Esophagus squamous epithelium (tissue), 5 donors: Measurements from ENCODE around the gene PAIP2. TPM values are rescaled to one million over a fixed set of nuclear protein-coding genes. Genes with fewer than 3 reads are reported as not detected.

Experiments used
- DNase-seq: peaks from one replicate; lab custom pipeline; 2025; lab: John Stamatoyannopoulos, UW
- H3K27ac ChIP-seq, 4 donors: fragments of 200-600 bp; sonication (generic); one replicate each; pipeline ENCODE4 v1.5.1; 2016 to 2019; ENCODE audit warnings: mild to moderate bottlenecking in 1 of 4
- H3K27me3 ChIP-seq, 4 donors: fragments of 200-600 bp; sonication (generic); 1 replicate in 3 of 4; 2 replicates in 1 of 4; pipeline versions ENCODE4 v1.5.1 to v1.6.0; 2017 to 2021; ENCODE audit warnings: antibody characterized with exemption in 1 of 4
- H3K36me3 ChIP-seq, 3 donors: fragments of 200-600 bp; sonication (generic); one replicate each; pipeline ENCODE4 v1.5.1; 2016 to 2019
- H3K4me1 ChIP-seq, 3 donors: fragments of 200-600 bp; sonication (generic); one replicate each; pipeline ENCODE4 v1.5.1; 2017 to 2019
- H3K4me3 ChIP-seq, 4 donors: fragments of 200-600 bp; sonication (generic); 1 replicate in 3 of 4; 2 replicates in 1 of 4; pipeline ENCODE4 v1.5.1; 2016 to 2019; ENCODE audit warnings: mild to moderate bottlenecking in 2 of 4, moderate library complexity in 1 of 4
- H3K9me3 ChIP-seq, 3 donors: fragments of 200-600 bp; sonication (generic); one replicate each; pipeline ENCODE4 v1.5.1; 2016 to 2019
- CTCF ChIP-seq, 6 experiments: fragments of 450-650 bp in 4 of 6; fragments of 200-600 bp in 2 of 6; sonication (generic) in 2 of 6; IDR thresholded peaks; one replicate each; pipeline ENCODE4 v1.5.1; 2016 to 2019; ENCODE audit warnings: antibody characterized with exemption in 6 of 6, mild to moderate bottlenecking in 4 of 6, moderate library complexity in 4 of 6
- POLR2A ChIP-seq, 4 donors: fragments of 450-650 bp; IDR thresholded peaks; one replicate each; pipeline ENCODE4 v1.6.1; 2017; ENCODE audit warnings: antibody characterized with exemption in 4 of 4, mild to moderate bottlenecking in 4 of 4, moderate library complexity in 3 of 4
- WGBS, 2 donors: methylation state at CpG; one replicate each; pipeline ENCODE4 v1.1.5; 2018; 5-methylcytosine and 5-hydroxymethylcytosine counted together
- intact Hi-C: fragments of 100-400 bp; cut with DNase I; formaldehyde crosslinking; loops from one replicate; pipeline ENCODE4 v1.15.0; 2022
- total RNA-seq, 4 donors: library from RNA; depleted of rRNA; stranded (reverse); fragments of >200 nt; gene quantifications; one replicate each; pipeline ENCODE4 v1.1.0, GENCODE V29; 2016
- donor health status: DM: yes; HTN: yes; CAD: no.

The PAIP2 gene
- total RNA-seq, 4 donors from 2014 or later: 33.7 to 69.0 (median 57.6) TPM

- Histone ChIP-seq H3K4me3 (peak overlapping the region; percentile 35 to 73 (median 56)), H3K36me3 (no peaks in the 10 kb centered on the region), H3K27me3 (peaks cover 0 to 38% (median 0%) of the 10 kb centered on the region in 4 donors), H3K27ac (peak overlapping the region; percentile 26 to 80 (median 56)), H3K4me1 (peaks cover 42 to 77% (median 45%) of the 10 kb centered on the region in 3 donors), H3K9me3 (no peaks in the 10 kb centered on the region)
- 26% methylated on average over 8 of the region's 36 CpGs; no CpG with 5 or more reads in 1 of the 2 donors for WGBS, 2 donors
- no peak for DNase-seq
- intact Hi-C loops: loop anchor here (5.0 kb wide), 1 partner anchor 50 kb away; the partner anchor contains the start of gene PAIP2
- TF ChIP-seq POLR2A (IDR thresholded peaks at IDR 0.05) (no peak), CTCF (IDR thresholded peaks at IDR 0.05) (no peak)
Observed at GRCh38 chr5:139392324-139392677, 50.6 kb downstream of the PAIP2 start.

- H3K27me3 ChIP-seq: peaks cover 0 to 38% (median 0%) of the 10 kb centered on the region in 4 donors
- intact Hi-C loops: loop anchor here (5.0 kb wide), 1 partner anchor 51 kb away; the partner anchor contains the start of gene PAIP2
- H3K4me1 ChIP-seq: peaks cover 41 to 75% (median 45%) of the 10 kb centered on the region in 3 donors
- 20 to 40% methylated on average over 3 of the region's 77 CpGs for WGBS, 2 donors
- peak overlapping the region; percentile 35 to 73 (median 56) for H3K4me3 ChIP-seq
- DNase-seq: no peak
- no peaks in the 10 kb centered on the region for H3K36me3 ChIP-seq
- TF ChIP-seq POLR2A (IDR thresholded peaks at IDR 0.05) (no peak), CTCF (IDR thresholded peaks at IDR 0.05) (peak in 5 of 6 experiments; percentile 49 to 83 (median 69))
- H3K9me3 ChIP-seq: no peaks in the 10 kb centered on the region
- peak overlapping the region; percentile 1 to 80 (median 56) for H3K27ac ChIP-seq
Observed at GRCh38 chr5:139392678-139393496, 51.2 kb downstream of the PAIP2 start.

GRCh38 chr5:139393497-139394122 is 52.0 kb downstream of the PAIP2 start:
- Histone ChIP-seq H3K36me3 (no peaks in the 10 kb centered on the region), H3K4me3 (peak overlapping the region; percentile 35 to 73 (median 56)), H3K4me1 (peaks cover 33 to 71% (median 45%) of the 10 kb centered on the region in 3 donors), H3K9me3 (no peaks in the 10 kb centered on the region), H3K27ac (peak overlapping the region in 2 of 4 donors; percentile 52 to 53), H3K27me3 (peaks cover 0 to 38% (median 0%) of the 10 kb centered on the region in 4 donors)
- 0 to 7% methylated on average over 1 to 9 of the region's 49 CpGs for WGBS, 2 donors
- DNase-seq: no peak
- no peak for TF ChIP-seq POLR2A (IDR thresholded peaks at IDR 0.05)
- TF ChIP-seq CTCF (IDR thresholded peaks at IDR 0.05): no peak
- intact Hi-C loops: loop anchor here (5.0 kb wide), 1 partner anchor 51 kb away; the partner anchor contains the start of gene PAIP2

- peaks cover 0 to 38% (median 0%) of the 10 kb centered on the region in 4 donors for H3K27me3 ChIP-seq
- H3K27ac ChIP-seq: peak overlapping the region; percentile 52 to 81 (median 56)
- H3K9me3 ChIP-seq: no peaks in the 10 kb centered on the region
- no CpG with 5 or more reads among the region's 62 CpGs for WGBS, 2 donors
- intact Hi-C loops: loop anchor here (5.0 kb wide), 1 partner anchor 52 kb away; the partner anchor contains the start of gene PAIP2
- peak overlapping the region; percentile 35 to 73 (median 56) for H3K4me3 ChIP-seq
- no peak for DNase-seq
- no peaks in the 10 kb centered on the region for H3K36me3 ChIP-seq
- peaks cover 32 to 68% (median 45%) of the 10 kb centered on the region in 3 donors for H3K4me1 ChIP-seq
- TF ChIP-seq CTCF (IDR thresholded peaks at IDR 0.05) (peak in 3 of 6 experiments; percentile 47 to 67 (median 61)), POLR2A (IDR thresholded peaks at IDR 0.05) (no peak)
Observed at GRCh38 chr5:139394123-139394653, 52.5 kb downstream of the PAIP2 start.
